Right ventricle myocardium inferior (tissue), 1 donor: Measurements from ENCODE around the gene KLHL14. TPM values are rescaled to one million over a fixed set of nuclear protein-coding genes. Genes with fewer than 3 reads are reported as not detected.
"Not testable (repeated sequence)": the region's sequence is repeated elsewhere in the genome, so short reads cannot be mapped to it uniquely, and the experiment has no call there.

Experiments
- ATAC-seq: fragments of 200-7000 bp; cut with Tn5 transposase; one replicate; pipeline ENCODE4 v1.9.1; 2020; ENCODE audit warnings: mild to moderate bottlenecking, moderate library complexity
- DNase-seq: peaks from one replicate; pipeline ENCODE4 v3.0.0; 2021; ENCODE audit errors: missing footprints
- intact Hi-C: fragments of 100-400 bp; cut with DNase I; formaldehyde crosslinking; loops from one replicate; pipeline ENCODE4 v1.11.0; 2022
- total RNA-seq: library from RNA; stranded (reverse); fragmentation: NEBNext Ultra II Directional; extraction: Animal tissue kit (Norgen Biotek cat#: 25700); gene quantifications from one replicate; pipeline ENCODE4 v1.2.1, GENCODE V29; 2021
- donor health status: DM: no; HTN: yes; CAD: no; lungs with severe emphysema.

KLHL14 gene
- total RNA-seq, 1 donor from 2014 or later, result not detected

DNA sequence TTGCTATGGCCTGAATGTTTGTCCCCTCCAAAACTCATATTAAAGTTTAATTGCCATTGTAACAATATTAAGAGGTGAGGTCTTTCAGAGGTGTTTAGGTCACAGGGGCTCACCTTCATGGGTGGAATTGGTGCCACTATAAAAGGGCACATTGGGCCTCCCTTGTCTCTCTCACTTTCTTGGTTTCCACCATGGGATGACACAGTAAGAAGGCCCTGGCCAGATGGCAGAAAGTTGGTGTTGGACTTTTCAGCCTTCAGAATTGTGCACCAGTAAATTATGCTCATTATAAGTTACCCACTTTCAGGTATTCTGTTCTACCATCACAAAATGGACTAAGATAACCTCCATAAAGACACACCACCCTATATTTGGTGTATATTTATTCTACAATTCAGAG lies 102.1 kb downstream of the KLHL14 start:
- no peak for DNase-seq
- intact Hi-C loops, result no loop called here

DNA sequence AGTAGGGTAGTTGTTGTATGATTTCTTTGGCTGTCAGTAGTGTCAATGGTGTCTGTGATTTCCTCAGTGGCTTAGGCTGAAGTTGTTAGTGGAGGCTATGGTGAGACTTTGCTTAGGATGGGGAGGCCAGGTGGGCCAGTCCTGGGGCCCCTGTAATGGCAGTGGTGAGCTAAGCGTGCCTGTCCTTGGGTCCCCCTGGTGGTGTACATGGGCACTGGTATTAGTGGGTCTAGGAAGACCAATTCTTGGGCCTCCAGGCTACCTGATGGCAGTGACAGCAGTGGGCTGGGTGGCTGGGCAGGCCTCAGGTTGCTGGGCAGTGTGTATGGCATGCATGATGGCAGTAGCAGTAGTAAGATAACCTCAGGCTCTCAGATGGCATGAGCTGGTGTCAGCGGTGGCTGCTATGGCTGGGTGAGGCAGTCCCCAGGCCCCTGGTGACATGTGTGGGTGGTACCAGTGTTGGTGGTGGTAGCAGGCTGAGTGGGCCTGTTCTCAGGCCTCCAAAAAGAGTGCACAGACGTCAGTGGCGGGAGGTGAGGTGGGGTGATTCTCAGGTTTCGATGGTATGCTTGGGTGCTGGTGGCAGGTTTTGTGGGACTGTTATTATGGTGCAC lies 103.2 kb downstream of the KLHL14 start:
- DNase-seq (no peak), ATAC-seq (no peak)
- intact Hi-C loops, result no loop called here

More for the DNA sequence above, 102.1 kb downstream of the KLHL14 start:
- no peak for ATAC-seq

DNA sequence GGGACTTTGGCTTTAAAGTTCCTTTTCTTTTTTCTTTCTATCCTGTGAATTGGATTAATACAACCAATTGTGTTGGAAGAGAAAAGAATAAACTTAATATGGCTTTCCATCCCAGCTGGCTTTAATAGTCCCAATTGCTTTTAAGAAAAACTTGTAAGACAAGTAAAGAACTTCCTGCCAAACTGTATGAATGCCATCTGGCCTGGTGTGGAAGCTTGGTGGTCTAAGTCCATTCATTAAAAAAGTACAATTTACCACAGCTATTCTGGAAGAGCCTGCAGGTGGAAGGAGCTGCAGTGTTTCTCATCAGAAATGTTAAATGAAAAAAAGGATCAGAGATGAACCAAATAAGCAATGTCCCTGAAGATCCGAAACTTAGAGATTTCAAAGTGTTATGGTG lies 103.9 kb downstream of the KLHL14 start:
- DNase-seq, result no peak
- ATAC-seq, result no peak
- intact Hi-C loops, result no loop called here

GRCh38 chr18:32661486-32662299 lies 111.1 kb downstream of the KLHL14 start:
- intact Hi-C loops, result no loop called here
- DNase-seq (no peak), ATAC-seq (no peak)

DNA sequence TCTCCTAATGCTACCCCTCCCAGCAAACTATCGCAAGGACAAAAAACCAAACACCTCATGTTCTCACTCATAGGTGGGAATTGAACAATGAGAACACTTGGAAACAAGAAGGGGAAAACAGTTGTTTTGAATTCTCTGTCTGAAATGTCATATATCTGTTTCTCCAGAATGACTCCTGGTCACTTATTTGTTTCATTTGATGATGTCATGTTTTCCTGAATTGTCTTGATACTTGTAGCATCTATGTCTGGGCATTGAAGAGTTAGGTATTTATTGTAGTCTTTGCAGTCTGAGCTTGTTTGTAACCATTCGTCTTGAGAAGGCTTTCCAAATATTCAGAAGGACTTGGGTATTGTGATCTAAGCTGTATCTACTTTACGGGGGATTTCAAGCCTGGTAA lies 118.3 kb downstream of the KLHL14 start:
- ATAC-seq, DNase-seq, intact Hi-C loops: not testable (repeated sequence)

- DNase-seq, ATAC-seq, intact Hi-C loops: not testable (repeated sequence)
These were observed 135.2 kb downstream of the KLHL14 start for GRCh38 chr18:32637659-32638058.

DNA sequence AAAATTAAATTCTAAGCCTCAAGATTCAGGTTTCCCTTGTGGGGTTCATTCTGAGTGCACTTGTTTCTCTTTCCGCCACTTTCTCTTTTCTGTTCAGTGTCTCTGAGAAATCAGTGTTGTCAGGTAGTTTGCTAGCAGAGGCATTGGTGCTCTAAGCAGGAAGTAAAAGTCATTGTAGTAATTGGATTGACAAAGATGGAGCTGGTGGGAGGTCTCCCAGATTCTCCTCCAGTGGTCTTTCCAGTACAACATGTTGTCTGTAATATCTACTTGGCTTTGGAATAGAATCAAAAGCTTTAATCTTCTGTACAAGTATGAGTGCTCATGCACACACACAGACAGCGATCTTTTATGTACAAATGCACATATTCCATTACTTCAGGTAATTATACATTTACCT lies 135.6 kb downstream of the KLHL14 start:
- no peak for DNase-seq
- no peak for ATAC-seq
- intact Hi-C loops, result no loop called here

DNA sequence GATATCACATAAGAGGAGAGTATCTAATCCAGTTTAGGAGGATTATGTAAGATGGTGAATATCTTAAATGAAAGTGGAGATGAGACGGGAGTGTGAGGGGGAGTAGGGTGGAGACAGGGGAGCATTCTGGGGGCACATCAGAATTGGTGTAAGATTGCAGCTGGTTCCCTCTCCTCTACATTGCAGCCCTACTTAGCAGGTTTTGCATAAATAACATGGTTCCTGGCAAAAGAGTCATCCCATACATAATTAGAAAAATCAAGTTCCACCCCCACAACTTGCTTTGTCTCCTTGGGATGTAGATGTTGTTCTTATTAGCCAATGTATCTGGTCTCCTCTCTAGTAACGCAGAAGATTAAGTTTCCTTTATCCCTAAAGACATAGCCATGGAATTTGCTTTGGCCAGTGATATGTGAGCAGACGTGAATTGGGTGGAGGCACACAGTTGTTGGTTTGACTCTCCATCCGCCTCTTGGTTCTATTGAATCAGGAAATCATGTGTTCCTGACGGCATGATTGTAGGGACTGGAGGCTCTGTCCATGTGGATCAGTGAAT lies 137.9 kb downstream of the KLHL14 start:
- intact Hi-C loops, result no loop called here
- ATAC-seq (no peak), DNase-seq (no peak)

DNA sequence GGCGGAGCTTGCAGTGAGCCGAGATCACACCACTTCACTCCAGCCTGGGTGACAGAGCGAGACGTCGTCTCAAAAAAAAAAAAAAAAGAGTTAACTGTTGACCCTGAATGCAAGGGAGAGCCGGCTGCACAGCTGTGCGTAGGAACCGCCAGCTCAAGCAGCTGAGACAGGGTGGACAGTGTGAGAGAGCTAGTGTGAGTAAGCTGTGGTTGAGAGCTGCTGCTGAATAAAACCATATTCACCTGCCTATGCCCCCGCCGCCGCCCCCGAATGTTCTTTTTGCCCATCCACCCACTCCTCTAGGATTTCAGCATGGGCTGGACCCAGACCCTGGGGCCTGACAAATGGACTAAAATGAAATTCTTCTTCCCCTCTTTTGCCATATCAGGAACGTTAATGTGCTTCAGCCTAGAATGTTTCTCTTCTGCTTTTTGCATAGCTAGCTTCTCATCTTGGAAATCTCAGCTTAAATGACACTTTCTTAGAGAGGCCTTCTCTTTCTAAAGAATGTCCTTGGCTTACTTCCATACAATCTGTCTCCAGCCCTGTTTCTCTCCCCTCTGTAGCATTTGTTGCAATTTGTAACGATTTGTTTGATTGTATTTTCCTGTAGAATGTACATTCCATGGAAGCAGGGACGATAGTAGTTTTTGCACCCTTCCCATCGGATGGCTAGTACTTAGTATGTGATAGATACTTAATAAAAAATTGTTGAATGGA lies 142.7 kb downstream of the KLHL14 start:
- ATAC-seq, result no peak
- DNase-seq, result no peak
- intact Hi-C loops, result no loop called here

DNA sequence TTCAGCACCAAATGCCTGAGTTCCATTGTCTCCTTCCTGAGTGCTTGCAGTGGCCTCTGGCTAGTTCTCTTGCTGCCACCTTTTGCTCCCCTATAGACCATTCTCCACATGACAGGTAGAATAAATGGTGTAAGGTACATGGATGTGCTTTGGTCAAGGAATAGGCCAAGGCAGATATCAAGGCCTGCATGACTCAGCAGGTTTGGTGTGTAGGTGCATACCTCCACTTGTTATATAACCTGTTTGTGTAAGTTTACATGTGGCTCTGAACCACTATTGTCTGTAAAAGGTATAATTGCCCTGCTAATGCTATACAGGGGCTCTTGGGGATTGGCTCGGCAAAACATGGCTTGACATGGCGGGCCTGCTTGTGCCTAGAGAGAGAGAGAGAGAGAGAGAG lies 143.5 kb downstream of the KLHL14 start:
- no peak for DNase-seq
- no peak for ATAC-seq
- intact Hi-C loops, result no loop called here

DNA sequence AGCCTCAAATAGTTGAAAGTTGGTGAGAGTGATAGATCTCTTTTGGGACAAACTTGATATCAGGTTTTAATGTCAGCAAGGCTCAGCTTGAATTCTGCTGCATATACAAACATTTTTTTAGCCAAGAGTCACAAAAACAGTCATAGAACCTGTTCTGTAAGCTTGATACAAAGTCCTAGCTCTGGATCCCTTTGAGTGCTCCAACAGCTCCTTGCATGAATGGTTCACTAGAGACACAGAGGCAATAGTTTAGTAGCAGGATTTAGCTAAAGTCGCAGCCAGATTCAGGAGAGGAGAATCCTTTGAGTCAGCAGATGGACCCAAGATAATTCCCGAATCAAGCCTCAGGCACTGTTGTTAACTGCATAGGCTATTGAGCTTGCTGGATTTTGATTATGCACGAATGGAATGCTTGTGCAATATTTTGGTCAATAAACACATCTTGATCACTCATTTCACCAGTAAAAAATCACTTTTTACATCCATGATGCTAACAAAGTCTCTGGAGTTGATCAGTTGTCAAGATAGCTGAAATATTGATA lies 148.6 kb downstream of the KLHL14 start:
- ATAC-seq, result no peak
- intact Hi-C loops, result no loop called here
- DNase-seq, result no peak

DNA sequence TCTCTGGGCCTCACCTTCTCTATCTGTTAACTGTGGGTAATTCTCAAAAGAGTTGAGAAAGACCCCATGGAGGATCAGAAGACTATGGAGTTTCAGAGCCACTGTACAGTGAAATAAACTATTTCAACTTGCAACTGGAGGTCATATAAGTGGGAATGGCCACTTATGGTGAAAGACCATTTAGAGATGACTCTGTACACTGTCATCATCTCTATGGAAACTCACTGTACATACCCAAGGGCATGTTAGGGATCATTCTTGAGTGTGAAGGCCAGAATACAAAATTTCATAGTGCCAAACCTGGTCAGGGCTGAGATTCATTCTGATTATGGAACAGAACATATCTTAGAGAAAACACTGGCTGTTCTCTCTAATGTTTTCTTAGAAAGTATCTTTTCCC lies 149.3 kb downstream of the KLHL14 start:
- DNase-seq (no peak), ATAC-seq (no peak)
- intact Hi-C loops, result no loop called here
